Measurements from ENCODE around the gene WNT7A.

WNT7A gene

DNA sequence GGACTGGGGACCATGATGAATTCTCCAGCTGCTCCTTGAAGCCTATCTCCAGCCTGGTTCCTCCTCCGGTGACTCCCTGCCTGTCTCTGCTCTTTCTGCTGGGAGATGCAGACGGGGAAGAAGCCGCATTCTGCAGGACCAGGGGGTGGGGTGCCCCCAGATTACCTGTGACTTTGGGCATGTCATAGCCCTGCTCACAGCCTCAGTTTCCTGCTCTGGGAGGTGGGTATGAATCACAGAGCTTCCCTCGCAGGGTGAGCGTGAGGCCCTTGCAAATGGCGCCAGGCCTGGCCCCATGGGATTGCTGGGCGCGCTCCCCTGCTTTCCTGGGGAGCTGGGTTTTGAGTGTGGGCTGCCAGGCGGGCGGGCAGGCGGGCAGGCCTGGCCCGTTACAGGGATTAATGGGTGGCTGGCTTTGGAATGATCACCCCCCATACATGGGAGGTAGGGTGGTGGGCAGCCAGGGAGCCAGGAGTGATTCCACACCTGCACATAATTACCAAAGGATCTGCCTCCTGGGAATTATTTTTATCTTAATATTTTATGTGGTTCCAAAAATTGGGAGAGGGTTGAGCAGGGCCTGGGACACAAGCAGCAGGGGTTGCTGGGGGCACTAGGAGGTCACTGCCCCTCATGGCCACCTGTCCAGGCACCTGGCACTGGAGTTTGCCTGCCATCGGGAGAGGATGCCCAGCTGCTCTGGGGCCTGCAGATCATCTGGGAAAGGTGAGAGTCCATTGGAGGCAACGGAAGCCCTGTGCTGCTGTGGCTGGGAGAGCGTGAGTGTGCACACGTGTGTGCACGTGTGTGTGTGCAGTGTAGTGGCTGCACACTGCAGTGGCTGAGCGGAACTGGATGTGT lies 106.8 kb downstream of the WNT7A start:
- H3K9me3 ChIP-seq (ENCODE audit: insufficient read depth, low read depth, low read length): no peaks in the 10 kb centered on the region
- WGBS: 96% methylated on average over 17 of the region's 18 CpGs
- H3K4me3 ChIP-seq (ENCODE audit: low read length): no peak overlapping the region
- peaks cover 12% of the 10 kb centered on the region for H3K4me1 ChIP-seq (ENCODE audit: insufficient read depth, low read length)
- H3K27ac ChIP-seq (ENCODE audit: low read depth, low read length): no peak overlapping the region
- H3K9ac ChIP-seq (ENCODE audit: low read depth, low read length): no peak overlapping the region
- H3K36me3 ChIP-seq (ENCODE audit: insufficient read depth, low read length): no peaks in the 10 kb centered on the region
- H3K27me3 ChIP-seq (ENCODE audit: insufficient read depth, low read length): no peaks in the 10 kb centered on the region

- 93% methylated on average over 7 of the region's 7 CpGs for WGBS
- no peaks in the 10 kb centered on the region for H3K9me3 ChIP-seq (ENCODE audit: insufficient read depth, low read depth, low read length)
- no peak overlapping the region for H3K27ac ChIP-seq (ENCODE audit: low read depth, low read length)
- H3K36me3 ChIP-seq (ENCODE audit: insufficient read depth, low read length): no peaks in the 10 kb centered on the region
- peaks cover 12% of the 10 kb centered on the region for H3K4me1 ChIP-seq (ENCODE audit: insufficient read depth, low read length)
- H3K27me3 ChIP-seq (ENCODE audit: insufficient read depth, low read length): no peaks in the 10 kb centered on the region
- no peak overlapping the region for H3K9ac ChIP-seq (ENCODE audit: low read depth, low read length)
- H3K4me3 ChIP-seq (ENCODE audit: low read length): no peak overlapping the region
Measured at GRCh38 chr3:13772321-13772745, 107.5 kb downstream of the WNT7A start.

GRCh38 chr3:13771496-13771895 lies 108.4 kb downstream of the WNT7A start:
- no peaks in the 10 kb centered on the region for H3K9me3 ChIP-seq (ENCODE audit: insufficient read depth, low read depth, low read length)
- H3K9ac ChIP-seq (ENCODE audit: low read depth, low read length): no peak overlapping the region
- no peaks in the 10 kb centered on the region for H3K27me3 ChIP-seq (ENCODE audit: insufficient read depth, low read length)
- 88% methylated on average over 9 of the region's 9 CpGs for WGBS
- no peaks in the 10 kb centered on the region for H3K36me3 ChIP-seq (ENCODE audit: insufficient read depth, low read length)
- H3K4me3 ChIP-seq (ENCODE audit: low read length): no peak overlapping the region
- H3K27ac ChIP-seq (ENCODE audit: low read depth, low read length): no peak overlapping the region
- peaks cover 12% of the 10 kb centered on the region for H3K4me1 ChIP-seq (ENCODE audit: insufficient read depth, low read length)

DNA sequence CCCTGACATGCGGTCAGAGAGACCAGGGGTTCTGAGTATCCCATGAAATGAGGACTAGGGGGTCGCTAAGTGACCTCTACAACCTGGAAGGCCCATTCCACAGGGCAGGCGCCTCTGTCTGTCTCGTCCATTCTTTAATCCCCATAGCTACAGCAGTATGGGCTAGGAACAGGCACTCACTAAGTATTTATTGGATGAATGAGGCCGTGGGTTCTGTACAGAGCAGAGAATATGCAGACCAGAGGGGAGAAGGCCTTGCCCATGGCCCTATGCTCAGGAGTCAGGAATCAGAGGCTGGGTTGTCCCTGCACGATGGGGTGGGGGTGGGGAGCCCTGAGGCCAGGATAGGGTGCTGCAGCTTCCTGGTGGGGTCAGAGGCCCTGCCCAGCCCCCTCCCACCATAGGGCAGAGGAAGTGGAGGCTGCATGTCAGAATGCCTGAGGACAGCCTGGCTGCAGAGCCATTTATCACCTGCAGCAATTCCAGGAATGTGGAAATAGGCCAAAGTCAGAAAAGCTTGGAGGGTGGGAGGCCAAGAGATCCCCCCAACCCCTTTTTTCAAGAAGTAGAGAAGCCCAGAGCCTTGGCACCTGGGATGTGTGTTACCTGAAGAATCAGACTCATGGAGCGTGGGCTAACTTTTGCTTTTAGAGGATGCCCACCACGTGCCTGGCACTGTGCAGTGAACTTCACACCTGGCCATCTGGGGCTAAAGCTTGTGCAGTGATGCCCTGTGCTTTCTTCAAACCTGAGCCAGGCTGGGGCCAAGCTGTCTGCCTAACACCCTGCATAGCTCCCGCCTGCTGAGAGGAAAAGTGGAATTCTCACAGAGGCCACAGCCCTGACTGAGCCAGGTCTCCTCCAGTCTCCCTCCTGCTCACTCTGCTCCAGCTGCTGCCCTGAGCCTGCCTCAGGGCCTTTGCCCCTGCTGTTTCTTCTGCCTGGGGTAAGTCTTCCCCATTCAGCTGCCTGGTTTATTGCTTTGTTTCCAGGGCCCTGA lies 109.4 kb downstream of the WNT7A start:
- H3K27ac ChIP-seq (ENCODE audit: low read depth, low read length): 0 out of 2 replicates have a peak overlapping the region, but pooled peaks have one; percentile 16
- 68% methylated on average over 9 of the region's 9 CpGs for WGBS

DNA sequence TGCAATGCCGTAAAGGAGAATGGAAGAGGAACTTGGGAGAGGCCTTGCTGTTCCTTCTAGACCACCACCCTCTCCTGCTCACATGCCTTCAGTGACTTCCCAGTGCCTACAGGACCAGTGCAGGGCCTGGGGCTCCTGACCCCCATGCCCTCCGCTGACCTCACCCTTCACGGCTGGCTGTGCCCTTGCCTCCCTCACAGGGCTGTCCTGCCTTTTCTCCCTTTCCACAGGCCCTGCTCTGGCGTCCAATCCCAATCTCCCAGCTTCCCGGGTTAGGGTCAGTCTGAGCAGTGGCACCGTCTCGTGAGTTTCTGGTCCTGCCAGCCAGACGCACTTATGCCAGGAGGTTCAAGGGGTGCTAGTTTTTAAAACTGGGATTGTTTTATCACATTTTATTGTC lies 110.4 kb downstream of the WNT7A start:
- Histone ChIP-seq H3K4me1 (ENCODE audit: insufficient read depth, low read length) (peaks cover 12% of the 10 kb centered on the region), H3K9ac (ENCODE audit: low read depth, low read length) (no peak overlapping the region), H3K4me3 (ENCODE audit: low read length) (no peak overlapping the region), H3K27ac (ENCODE audit: low read depth, low read length) (no peak overlapping the region), H3K36me3 (ENCODE audit: insufficient read depth, low read length) (no peaks in the 10 kb centered on the region), H3K27me3 (ENCODE audit: insufficient read depth, low read length) (no peaks in the 10 kb centered on the region), H3K9me3 (ENCODE audit: insufficient read depth, low read depth, low read length) (no peaks in the 10 kb centered on the region)
- 95% methylated on average over 8 of the region's 8 CpGs for WGBS

More for the DNA sequence above, 109.4 kb downstream of the WNT7A start:
- Histone ChIP-seq H3K9ac (ENCODE audit: low read depth, low read length) (no peak overlapping the region), H3K4me1 (ENCODE audit: insufficient read depth, low read length) (peaks cover 12% of the 10 kb centered on the region), H3K36me3 (ENCODE audit: insufficient read depth, low read length) (no peaks in the 10 kb centered on the region), H3K4me3 (ENCODE audit: low read length) (no peak overlapping the region), H3K27me3 (ENCODE audit: insufficient read depth, low read length) (no peaks in the 10 kb centered on the region), H3K9me3 (ENCODE audit: insufficient read depth, low read depth, low read length) (no peaks in the 10 kb centered on the region)

DNA sequence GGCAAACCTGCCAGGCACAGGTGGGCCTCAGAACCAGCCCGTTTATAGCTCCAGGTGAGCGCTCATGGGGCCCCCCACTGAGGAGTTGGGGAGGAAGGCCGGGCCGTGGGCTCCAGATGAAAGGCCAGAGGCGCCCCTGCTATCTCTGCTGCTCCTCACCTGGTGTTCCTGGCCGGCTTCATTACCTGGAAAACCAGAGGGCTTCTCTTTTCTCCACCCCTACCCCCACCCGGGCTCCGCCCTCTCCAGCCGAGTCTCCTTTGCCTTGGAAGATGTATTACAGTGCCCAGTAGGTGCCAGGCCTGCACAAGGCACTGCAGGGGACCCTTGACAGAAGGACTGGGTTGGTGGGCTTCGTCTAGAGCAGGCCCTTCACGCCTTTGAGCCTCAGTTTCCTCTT lies 111.4 kb downstream of the WNT7A start:
- H3K9ac ChIP-seq (ENCODE audit: low read depth, low read length): no peak overlapping the region
- peaks cover 12% of the 10 kb centered on the region for H3K4me1 ChIP-seq (ENCODE audit: insufficient read depth, low read length)
- no peak overlapping the region for H3K4me3 ChIP-seq (ENCODE audit: low read length)
- no peak overlapping the region for H3K27ac ChIP-seq (ENCODE audit: low read depth, low read length)
- no peaks in the 10 kb centered on the region for H3K9me3 ChIP-seq (ENCODE audit: insufficient read depth, low read depth, low read length)
- 79% methylated on average over 11 of the region's 11 CpGs for WGBS
- no peaks in the 10 kb centered on the region for H3K36me3 ChIP-seq (ENCODE audit: insufficient read depth, low read length)
- H3K27me3 ChIP-seq (ENCODE audit: insufficient read depth, low read length): no peaks in the 10 kb centered on the region

DNA sequence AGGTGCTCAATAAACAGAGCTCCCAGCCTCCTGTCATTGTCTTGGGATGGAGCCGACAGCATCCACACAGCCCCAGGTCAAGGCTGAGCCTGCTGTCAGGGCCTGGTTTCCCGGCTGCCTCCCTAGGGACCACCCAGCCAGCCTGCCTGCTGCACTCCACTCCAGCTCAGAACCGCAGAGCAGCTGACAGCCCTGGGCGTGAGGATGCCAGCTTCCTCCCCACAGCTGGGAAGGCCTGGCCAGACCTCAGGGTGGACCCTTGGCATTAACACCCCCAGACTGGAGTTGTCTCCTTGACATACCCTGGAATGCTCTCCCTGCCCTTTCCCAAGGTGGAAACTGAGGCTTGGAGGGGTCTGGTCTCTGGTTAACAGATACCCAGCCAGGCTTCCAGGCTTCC lies 112.0 kb downstream of the WNT7A start:
- peaks cover 12% of the 10 kb centered on the region for H3K4me1 ChIP-seq (ENCODE audit: insufficient read depth, low read length)
- no peaks in the 10 kb centered on the region for H3K27me3 ChIP-seq (ENCODE audit: insufficient read depth, low read length)
- no peak overlapping the region for H3K4me3 ChIP-seq (ENCODE audit: low read length)
- H3K27ac ChIP-seq (ENCODE audit: low read depth, low read length): no peak overlapping the region
- H3K9ac ChIP-seq (ENCODE audit: low read depth, low read length): no peak overlapping the region
- H3K36me3 ChIP-seq (ENCODE audit: insufficient read depth, low read length): no peaks in the 10 kb centered on the region
- H3K9me3 ChIP-seq (ENCODE audit: insufficient read depth, low read depth, low read length): no peaks in the 10 kb centered on the region
- 89% methylated on average over 4 of the region's 4 CpGs for WGBS

DNA sequence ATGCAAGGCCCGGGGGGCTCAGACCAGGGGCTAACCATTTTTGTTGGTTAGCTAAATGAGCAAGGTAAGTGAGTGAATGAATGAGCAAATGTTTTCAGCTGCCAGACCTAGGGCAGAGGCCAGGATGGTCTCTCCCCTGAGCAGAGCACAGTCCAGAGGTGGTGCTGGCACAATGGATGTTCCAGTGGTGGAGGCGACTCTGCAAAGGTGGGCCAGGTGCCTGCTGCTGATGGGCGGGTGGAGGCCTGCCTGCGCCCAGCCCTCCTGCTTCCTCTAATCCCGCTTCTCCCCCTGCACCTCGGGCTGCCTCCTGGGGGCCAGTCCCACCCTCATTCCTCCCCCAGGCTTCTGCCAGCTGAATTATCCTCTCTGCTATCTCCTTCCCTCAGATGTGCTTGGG lies 112.8 kb downstream of the WNT7A start:
- Histone ChIP-seq H3K9ac (ENCODE audit: low read depth, low read length) (no peak overlapping the region), H3K27me3 (ENCODE audit: insufficient read depth, low read length) (no peaks in the 10 kb centered on the region), H3K9me3 (ENCODE audit: insufficient read depth, low read depth, low read length) (no peaks in the 10 kb centered on the region), H3K4me1 (ENCODE audit: insufficient read depth, low read length) (peaks cover 12% of the 10 kb centered on the region), H3K4me3 (ENCODE audit: low read length) (no peak overlapping the region), H3K27ac (ENCODE audit: low read depth, low read length) (no peak overlapping the region), H3K36me3 (ENCODE audit: insufficient read depth, low read length) (no peaks in the 10 kb centered on the region)
- 88% methylated on average over 6 of the region's 6 CpGs for WGBS

Data from HUES64 (cell line).